ENCODE data around the gene TRAPPC2L. TPM values are rescaled to one million over a fixed set of nuclear protein-coding genes. Genes with fewer than 3 reads are reported as not detected.
"Not testable (repeated sequence)": the region's sequence is repeated elsewhere in the genome, so short reads cannot be mapped to it uniquely, and the experiment has no call there.

Gene TRAPPC2L
- polyA plus RNA-seq, 3 donors, result 25.4 to 56.8 (median 47.6) TPM

DNA sequence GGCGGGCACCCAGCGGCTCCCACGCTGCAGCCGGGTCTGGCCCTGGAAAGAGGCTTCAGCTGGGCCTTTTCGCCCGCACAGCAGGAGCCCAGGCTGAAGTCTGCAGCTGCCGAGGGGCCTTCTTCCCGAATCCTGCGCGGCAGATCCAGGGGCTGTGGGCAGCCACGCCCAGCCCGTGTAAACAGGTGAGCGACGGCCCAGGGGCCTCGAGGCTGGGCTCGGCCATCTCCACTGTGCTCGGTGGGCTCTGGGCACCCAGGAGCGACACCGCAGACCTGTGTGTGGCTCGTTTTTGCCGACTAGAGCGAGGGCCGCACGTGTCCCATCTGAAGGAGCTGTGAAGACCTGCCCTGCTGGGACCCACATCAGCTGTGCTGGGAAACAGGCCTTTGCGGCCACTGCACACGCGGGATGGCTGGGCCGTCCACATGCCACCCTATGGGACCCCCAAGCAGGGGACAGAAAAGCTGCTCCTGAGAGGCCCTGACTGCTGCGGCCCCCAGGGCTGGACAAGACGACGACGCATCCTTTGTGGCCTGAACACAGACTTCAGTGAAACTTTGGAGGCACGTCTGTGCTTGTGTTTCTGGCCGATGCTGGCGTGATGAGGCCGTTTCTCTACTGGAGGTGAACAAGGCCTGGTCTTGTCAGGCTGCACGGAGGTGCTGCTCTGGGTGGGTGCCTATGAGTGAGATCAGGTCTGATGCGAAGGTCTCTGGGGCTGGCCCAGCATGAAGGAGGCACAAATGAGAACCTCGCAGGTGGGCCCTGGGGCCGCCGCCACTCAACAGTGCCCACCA lies 40.0 kb upstream of the TRAPPC2L start:
- 83 to 94% (median 92%) methylated on average over 41 of the region's 41 CpGs for WGBS, 3 donors
- H3K27ac ChIP-seq (ENCODE audit: low read depth, low read length), result no peak overlapping the region

- WGBS, 3 donors, result 84 to 88% (median 88%) methylated on average over 37 to 40 of the region's 40 CpGs
- H3K27ac ChIP-seq (ENCODE audit: low read depth, low read length), result no peak overlapping the region
Measured at GRCh38 chr16:88817785-88818574, 38.9 kb upstream of the TRAPPC2L start.

- WGBS, 3 donors, result 85 to 88% (median 85%) methylated on average over 18 of the region's 18 CpGs
Measured at GRCh38 chr16:88818575-88818874, 38.4 kb upstream of the TRAPPC2L start.

DNA sequence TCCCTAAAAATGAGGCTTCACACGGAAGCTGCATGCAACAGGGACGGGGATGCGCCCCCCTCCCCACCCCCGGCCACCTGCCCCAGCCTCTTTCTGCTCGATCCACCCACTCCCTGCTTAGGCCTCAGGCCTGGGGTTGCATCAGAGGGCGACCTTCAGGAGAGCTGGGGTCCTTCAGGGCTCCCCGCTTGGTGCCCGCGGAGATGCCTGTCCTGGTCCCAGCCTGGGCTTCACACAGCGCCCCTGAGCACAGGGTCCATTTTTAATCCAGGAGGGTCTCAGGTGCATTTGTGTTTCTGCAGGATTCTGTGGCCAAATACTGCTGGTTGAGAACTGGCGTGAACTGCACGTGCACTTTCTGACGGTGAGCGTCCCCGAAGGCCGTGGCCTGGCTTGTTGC lies 37.8 kb upstream of the TRAPPC2L start:
- 81 to 88% (median 86%) methylated on average over 16 of the region's 16 CpGs for WGBS, 3 donors
- H3K27ac ChIP-seq (ENCODE audit: low read depth, low read length), result no peak overlapping the region

More at GRCh38 chr16:88818575-88818874, 38.4 kb upstream of the TRAPPC2L start:
- H3K27ac ChIP-seq (ENCODE audit: low read depth, low read length), result no peak overlapping the region

GRCh38 chr16:88820385-88821025 lies 36.4 kb upstream of the TRAPPC2L start:
- no peak overlapping the region for H3K27ac ChIP-seq (ENCODE audit: low read depth, low read length)
- WGBS, 3 donors, result 87 to 91% (median 89%) methylated on average over 17 to 20 of the region's 20 CpGs

DNA sequence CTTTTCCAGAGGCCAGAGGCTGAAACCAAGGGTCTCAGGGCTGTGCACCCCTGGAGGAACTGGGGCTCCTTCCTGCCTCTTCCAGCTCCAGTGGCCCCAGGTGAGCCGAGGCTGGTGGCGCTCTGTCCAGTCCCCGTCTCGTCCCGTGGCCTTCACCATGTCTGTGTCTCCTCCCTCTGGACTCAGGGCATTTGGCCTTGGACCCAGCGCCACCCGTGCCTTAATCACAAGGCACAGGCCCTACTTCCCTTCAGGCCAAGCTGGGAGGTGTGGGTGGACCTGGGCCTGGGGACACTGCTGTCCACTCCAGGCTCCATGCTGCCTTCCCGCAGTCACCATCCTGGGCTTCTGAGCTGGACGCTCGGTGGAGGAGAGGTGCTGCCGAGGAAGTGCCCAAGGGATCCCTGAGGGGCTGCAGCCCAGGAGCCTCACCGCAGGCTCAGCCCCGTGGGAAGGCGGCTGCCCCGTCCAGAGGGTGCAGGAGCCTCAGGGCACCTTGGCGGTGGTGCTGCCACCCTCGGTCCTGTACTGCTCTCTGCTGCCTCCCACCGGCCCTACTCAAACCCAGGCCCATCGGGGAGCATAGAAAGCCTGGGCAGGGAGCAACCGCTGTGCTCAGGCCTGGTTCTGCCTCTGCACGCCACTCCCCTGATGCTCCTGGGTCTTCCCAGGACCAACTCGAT lies 35.6 kb upstream of the TRAPPC2L start:
- 68 to 94% (median 90%) methylated on average over 18 to 22 of the region's 22 CpGs for WGBS, 3 donors
- no peak overlapping the region for H3K27ac ChIP-seq (ENCODE audit: low read depth, low read length)

DNA sequence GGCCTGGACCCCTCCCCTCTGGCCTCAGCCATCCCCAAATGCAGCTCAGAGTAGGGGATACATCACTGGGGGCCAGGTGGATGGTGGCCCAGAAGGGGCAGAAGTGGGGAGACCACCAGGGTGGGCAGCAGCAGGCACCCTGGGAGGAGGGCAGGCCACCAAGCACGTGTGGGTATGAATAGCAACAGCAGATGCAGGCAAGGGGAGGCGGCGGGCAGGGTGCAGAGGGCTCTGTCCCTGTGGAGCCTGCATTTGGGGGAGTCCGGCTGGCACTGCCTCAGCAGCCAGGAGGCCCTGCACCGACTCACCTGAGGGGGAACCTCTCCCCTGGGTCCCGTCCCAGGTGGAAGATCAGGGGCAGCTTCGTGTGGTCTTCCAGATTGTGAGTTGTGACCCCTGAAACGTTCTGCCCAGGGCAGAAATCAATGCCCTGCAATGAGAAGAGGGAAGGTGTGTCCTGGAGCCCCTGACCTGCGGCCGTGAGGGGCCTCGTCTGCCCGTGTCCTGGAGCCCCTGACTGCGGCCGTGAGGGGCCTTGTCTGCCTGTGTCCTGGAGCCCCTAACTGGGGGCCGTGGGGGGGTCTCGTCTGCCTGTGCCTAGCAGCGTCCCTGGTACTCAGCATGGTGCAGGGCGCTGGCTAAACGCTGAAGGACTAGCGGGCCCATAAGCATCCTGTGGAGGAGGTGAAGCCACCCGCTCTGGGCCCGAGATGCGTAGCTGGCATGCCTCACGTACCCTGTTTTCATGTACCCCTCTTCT lies 34.5 kb upstream of the TRAPPC2L start:
- no peak overlapping the region for H3K27ac ChIP-seq (ENCODE audit: low read depth, low read length)
- WGBS, 3 donors, result 91 to 97% (median 94%) methylated on average over 24 of the region's 24 CpGs

GRCh38 chr16:88823646-88824045 lies 33.3 kb upstream of the TRAPPC2L start:
- WGBS, 3 donors, result 97 to 99% (median 98%) methylated on average over 19 to 29 of the region's 31 CpGs
- H3K27ac ChIP-seq (ENCODE audit: low read depth, low read length), result not testable (repeated sequence)

DNA sequence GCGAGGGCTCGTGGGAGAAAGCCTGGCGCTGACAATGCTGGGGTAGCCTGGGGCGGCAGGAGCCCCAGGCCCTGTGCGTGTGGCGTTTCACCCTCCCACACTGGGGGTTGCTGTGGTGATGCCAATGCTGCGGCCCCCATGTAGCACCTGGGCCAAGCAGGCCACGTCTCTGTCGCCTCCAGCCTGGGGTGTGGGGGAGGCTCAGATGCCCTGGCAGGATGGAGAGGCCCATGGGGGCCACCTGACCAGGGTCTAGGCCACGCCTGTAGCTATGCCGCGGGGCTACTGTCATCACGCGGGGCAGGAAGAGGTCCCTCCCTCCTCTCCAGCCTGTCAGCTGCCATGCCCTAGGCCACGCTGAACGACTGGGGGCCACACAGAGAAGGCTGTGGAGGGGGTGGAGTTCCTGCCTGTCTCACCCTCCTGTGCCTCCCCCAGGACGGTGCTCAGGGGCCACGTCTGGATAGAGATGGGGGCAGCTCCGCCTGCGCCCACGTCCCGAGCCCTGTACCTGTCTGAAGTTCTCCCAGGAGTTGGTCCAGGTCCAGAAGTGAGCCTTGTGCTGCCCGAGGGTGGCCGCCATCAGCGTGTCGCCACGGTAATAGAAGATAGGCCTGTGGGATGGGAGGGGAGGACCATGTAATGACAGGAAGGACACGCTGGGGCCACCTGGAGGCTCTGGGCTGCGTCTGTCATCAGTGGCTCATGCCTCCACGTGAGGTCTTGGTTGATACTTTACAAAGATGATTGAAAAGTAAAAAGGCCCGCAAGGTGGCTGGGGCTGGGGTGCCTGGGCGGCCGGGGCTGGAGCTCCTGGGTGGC lies 32.5 kb upstream of the TRAPPC2L start:
- no peak overlapping the region for H3K27ac ChIP-seq (ENCODE audit: low read depth, low read length)
- 87 to 92% (median 90%) methylated on average over 33 of the region's 33 CpGs for WGBS, 3 donors

- no peak overlapping the region for H3K27ac ChIP-seq (ENCODE audit: low read depth, low read length)
- WGBS, 3 donors, result 85 to 99% (median 98%) methylated on average over 11 to 12 of the region's 12 CpGs
Measured at GRCh38 chr16:88825146-88825545, 31.8 kb upstream of the TRAPPC2L start.

DNA sequence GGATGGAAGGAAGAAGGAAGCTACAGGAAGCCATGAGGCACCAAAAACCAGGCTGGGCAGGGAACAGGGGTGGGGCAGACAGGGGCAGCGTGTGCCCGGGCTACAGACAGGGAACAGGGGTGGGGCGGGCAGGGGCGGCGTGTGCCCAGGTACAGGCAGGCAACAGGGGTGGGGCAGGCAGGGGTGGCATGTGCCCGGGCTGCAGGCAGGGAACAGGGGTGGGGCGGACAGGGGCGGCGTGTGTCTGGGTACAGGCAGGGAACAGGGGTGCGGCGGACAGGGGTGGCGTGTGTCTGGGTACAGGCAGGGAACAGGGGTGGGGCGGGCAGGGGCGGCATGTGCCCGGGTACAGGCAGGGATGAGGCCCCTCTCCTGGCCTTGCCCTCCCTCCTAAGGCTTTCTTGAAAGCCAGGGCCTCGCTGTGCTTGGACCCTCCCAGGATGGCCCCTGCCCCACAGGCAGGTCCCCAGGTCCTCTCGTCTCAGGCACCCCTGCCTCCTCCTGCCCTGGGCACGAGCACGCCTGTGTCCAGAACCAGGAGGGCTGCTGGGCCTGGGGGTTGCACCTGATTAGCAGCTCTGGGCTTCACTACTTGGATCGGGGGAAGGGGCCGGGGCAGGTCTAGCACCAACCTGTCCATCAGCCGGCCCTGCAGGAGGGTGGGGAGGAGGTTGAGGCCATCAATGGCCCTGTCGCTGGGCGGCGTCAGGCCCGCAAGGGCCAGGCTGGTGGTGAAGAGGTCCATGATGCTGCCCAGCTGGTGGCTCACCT lies 30.7 kb upstream of the TRAPPC2L start:
- H3K27ac ChIP-seq (ENCODE audit: low read depth, low read length), result no peak overlapping the region
- 92 to 96% (median 96%) methylated on average over 16 to 26 of the region's 26 CpGs for WGBS, 3 donors

- no peak overlapping the region for H3K27ac ChIP-seq (ENCODE audit: low read depth, low read length)
- WGBS, 3 donors, result 92 to 95% (median 93%) methylated on average over 21 of the region's 21 CpGs
Measured at GRCh38 chr16:88827727-88828126, 29.2 kb upstream of the TRAPPC2L start.

DNA sequence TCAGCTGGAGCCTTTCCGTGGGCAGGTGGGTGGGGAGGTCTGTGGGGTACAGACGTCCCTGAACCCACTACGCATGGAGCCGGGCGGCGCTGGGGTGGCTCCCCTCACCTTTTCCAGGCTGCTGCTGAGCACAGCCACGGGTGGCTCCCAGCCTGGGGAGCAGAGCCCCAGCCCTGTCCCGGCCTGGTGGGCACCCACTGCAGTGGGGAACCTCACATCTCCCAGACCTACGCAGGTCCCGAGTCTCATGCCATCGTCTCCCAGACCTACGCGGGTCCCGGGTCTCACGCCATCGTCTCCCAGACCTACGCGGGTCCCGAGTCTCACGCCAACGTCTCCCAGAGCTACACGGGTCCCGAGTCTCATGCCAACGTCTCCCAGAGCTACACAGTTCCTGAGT lies 28.2 kb upstream of the TRAPPC2L start:
- no peak overlapping the region for H3K27ac ChIP-seq (ENCODE audit: low read depth, low read length)
- WGBS, 3 donors, result 85 to 92% (median 90%) methylated on average over 22 to 24 of the region's 24 CpGs

- no peak overlapping the region for H3K27ac ChIP-seq (ENCODE audit: low read depth, low read length)
Measured at GRCh38 chr16:88830258-88830657, 26.7 kb upstream of the TRAPPC2L start.

GRCh38 chr16:88830783-88831182 lies 26.1 kb upstream of the TRAPPC2L start:
- no peak overlapping the region for H3K27ac ChIP-seq (ENCODE audit: low read depth, low read length)
- WGBS, 3 donors, result 88 to 91% (median 90%) methylated on average over 14 of the region's 14 CpGs

More at GRCh38 chr16:88830258-88830657, 26.7 kb upstream of the TRAPPC2L start:
- WGBS, 3 donors, result 74 to 81% (median 76%) methylated on average over 11 of the region's 11 CpGs

DNA sequence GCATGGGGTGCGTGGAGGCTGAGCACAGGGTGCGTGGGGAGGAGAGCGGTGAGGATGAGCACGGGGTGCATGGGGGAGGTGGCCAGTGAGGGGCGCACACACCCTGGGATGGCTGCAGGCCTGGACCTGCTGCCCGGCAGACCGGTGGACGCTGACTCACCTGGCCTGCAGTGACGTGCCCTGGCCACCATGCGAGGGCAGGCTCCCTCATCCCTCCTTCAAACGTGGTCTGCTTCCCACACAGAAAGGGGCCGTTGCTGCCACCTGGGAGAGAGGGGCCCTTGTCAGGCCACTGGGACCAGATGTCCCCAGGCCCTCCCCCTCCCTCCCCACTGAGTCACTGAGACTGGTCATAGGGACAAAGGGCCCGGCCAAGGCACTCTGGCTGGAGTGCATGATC lies 25.1 kb upstream of the TRAPPC2L start:
- 66 to 87% (median 81%) methylated on average over 11 to 13 of the region's 13 CpGs for WGBS, 3 donors

More for the DNA sequence above, 25.1 kb upstream of the TRAPPC2L start:
- H3K27ac ChIP-seq (ENCODE audit: low read depth, low read length), result no peak overlapping the region

Measured in adipose tissue (tissue), 3 donors.